Measurements from ENCODE around the gene LOXL3. TPM values are rescaled to one million over a fixed set of nuclear protein-coding genes. Genes with fewer than 3 reads are reported as not detected.
A peak's percentile ranks its signal among the peaks of the same experiment; 100 is the strongest.

The LOXL3 gene
- total RNA-seq, 2 donors from 2014 or later, result 3.2 to 3.9 TPM

- H3K4me3 ChIP-seq, result no peak overlapping the region
- H3K9me3 ChIP-seq, result no peaks in the 10 kb centered on the region
- no peaks in the 10 kb centered on the region for H3K4me1 ChIP-seq
- H3K27ac ChIP-seq, result no peak overlapping the region
- TF ChIP-seq CTCF (IDR thresholded peaks at IDR 0.05), result no peak
- no peaks in the 10 kb centered on the region for H3K27me3 ChIP-seq
- no peak for DNase-seq (ENCODE audit: low spot score)
- no peaks in the 10 kb centered on the region for H3K36me3 ChIP-seq
These were observed 10.8 kb downstream of the LOXL3 start for GRCh38 chr2:74542978-74543377.

- no peaks in the 10 kb centered on the region for H3K27me3 ChIP-seq
- peak overlapping the region; percentile 46 to 71 for H3K27ac ChIP-seq
- H3K9me3 ChIP-seq, result no peaks in the 10 kb centered on the region
- DNase-seq (ENCODE audit: low spot score), result peak; percentile 90
- H3K4me3 ChIP-seq, result no peak overlapping the region
- TF ChIP-seq CTCF (IDR thresholded peaks at IDR 0.05), result no peak
- no peaks in the 10 kb centered on the region for H3K4me1 ChIP-seq
- H3K36me3 ChIP-seq, result no peaks in the 10 kb centered on the region
These were observed 13.5 kb downstream of the LOXL3 start for GRCh38 chr2:74540291-74540690.

DNA sequence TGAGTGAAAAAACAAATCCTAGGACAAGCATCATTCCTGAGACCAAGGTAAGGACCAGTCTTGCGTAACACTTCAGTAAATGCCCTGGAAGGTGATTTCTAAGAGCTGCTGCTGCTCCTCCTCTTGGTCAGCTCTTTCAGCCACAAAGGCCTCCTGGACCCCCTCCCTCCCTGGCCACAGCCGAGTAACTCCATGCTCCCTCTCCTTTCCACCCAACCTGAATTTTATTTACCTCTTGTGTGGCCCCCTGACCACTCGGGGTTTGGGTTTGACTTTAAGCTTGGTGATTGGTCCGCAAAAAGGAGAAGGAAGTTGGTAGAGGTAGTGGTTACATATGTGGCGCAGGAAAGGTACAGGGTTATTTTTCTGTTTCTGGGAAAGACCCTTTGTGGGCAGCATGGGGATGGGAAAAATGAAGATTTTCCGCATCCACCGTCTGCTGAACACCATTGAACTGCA is 14.8 kb downstream of the LOXL3 start:
- H3K9me3 ChIP-seq, result no peaks in the 10 kb centered on the region
- H3K36me3 ChIP-seq, result no peaks in the 10 kb centered on the region
- no peak for TF ChIP-seq CTCF (IDR thresholded peaks at IDR 0.05)
- no peaks in the 10 kb centered on the region for H3K27me3 ChIP-seq
- H3K27ac ChIP-seq, result no peak overlapping the region
- DNase-seq (ENCODE audit: low spot score), result no peak
- H3K4me1 ChIP-seq, result no peaks in the 10 kb centered on the region
- no peak overlapping the region for H3K4me3 ChIP-seq

DNA sequence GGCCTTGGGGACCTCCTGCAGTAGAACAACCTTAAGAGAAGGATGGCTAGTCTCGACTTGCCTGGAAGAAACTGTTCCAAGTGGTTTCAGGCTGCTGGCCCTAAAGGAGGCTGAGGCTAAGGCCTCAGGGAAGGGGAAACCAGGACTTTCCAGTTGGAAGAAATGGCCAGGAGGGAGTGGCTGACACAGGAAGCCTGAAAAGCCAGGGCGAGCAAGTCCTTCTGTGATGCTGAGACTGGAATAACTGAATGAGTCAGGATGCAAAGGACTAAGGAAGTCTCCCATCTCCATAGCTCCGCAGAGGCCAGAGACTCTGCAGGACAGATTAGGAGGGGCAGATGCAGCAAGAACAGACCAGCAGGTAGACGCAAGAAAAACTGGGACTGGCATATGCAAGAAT is 16.6 kb downstream of the LOXL3 start:
- Histone ChIP-seq H3K36me3 (peaks cover 15% of the 10 kb centered on the region), H3K27me3 (no peaks in the 10 kb centered on the region), H3K4me1 (no peaks in the 10 kb centered on the region), H3K4me3 (no peak overlapping the region), H3K9me3 (no peaks in the 10 kb centered on the region), H3K27ac (no peak overlapping the region)
- DNase-seq (ENCODE audit: low spot score), result no peak
- TF ChIP-seq CTCF (IDR thresholded peaks at IDR 0.05), result no peak

GRCh38 chr2:74536166-74536950 is 17.4 kb downstream of the LOXL3 start:
- Histone ChIP-seq H3K4me3 (no peak overlapping the region), H3K4me1 (peaks cover 0 to 7% of the 10 kb centered on the region in 2 donors), H3K27me3 (no peaks in the 10 kb centered on the region), H3K27ac (no peak overlapping the region), H3K36me3 (peaks cover 15% of the 10 kb centered on the region), H3K9me3 (no peaks in the 10 kb centered on the region)
- no peak for DNase-seq (ENCODE audit: low spot score)
- no peak for TF ChIP-seq CTCF (IDR thresholded peaks at IDR 0.05)
